Measurements from ENCODE around the gene REXO5. TPM values are rescaled to one million over a fixed set of nuclear protein-coding genes. Genes with fewer than 3 reads are reported as not detected.

REXO5 gene
- total and polyA plus RNA-seq, 2 donors (not counting 1 experiment from before 2014, with no cell fraction given) = 0.42 to 1.3 TPM

DNA sequence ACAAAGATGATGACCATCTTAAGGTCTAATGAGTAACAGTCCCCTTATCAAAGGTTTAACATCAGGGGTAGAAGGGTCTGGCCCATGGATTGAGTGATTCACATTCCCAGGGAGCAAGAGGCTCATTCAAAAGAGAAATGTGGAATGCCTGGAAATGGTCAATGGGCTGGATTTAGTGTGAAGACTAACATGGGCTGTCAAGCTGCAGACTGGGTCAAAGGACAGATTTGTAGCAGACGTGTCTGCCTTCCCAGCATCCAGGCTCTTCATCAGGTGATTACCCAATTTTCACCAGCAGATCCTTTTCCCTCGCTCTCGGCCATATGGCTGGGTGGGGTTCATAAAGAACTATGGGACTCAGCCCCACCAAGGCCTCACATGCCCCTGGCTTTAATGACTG lies 67.0 kb downstream of the REXO5 start:
- H3K4me1 Mint-ChIP-seq = peaks cover 30% of the 10 kb centered on the region

GRCh38 chr16:20874088-20874581 lies 67.8 kb downstream of the REXO5 start:
- POLR2A ChIA-PET = interaction anchor here (0.9 kb wide), 1 partner anchor 26 kb away, joined by 6 read pairs; the partner anchor contains the start of genes DCUN1D3 and LYRM1
- peaks cover 52% of the 10 kb centered on the region for H3K79me2 ChIP-seq (ENCODE audit: control insufficient read depth, insufficient read depth, low read length)
- no peak for ATAC-seq (ENCODE audit: low read depth)

More for the DNA sequence above, 67.0 kb downstream of the REXO5 start:
- Histone ChIP-seq H3K36me3 (replicated peaks in 1 of 2; ENCODE audit: control extremely low read depth in 1 of 2, control insufficient read depth in 1 of 2, extremely low read depth in 1 of 2, insufficient read depth in 2 of 2, low read length in 1 of 2) (peaks cover 0 to 1% of the 10 kb centered on the region in 2 experiments), H2AFZ (ENCODE audit: insufficient read depth, low read depth, low read length, poor library complexity, severe bottlenecking) (no peak overlapping the region), H3K27ac (ENCODE audit: low read length in 2 of 2) (peak overlapping the region; percentile 57 to 62), H4K20me1 (ENCODE audit: control insufficient read depth, insufficient read depth, low read length, poor library complexity, severe bottlenecking) (peaks cover 28% of the 10 kb centered on the region), H3K9ac (ENCODE audit: low read length) (no peak overlapping the region), H3K9me3 (ENCODE audit: control extremely low read depth in 1 of 3, control insufficient read depth in 2 of 3, insufficient read depth in 1 of 3, low read length in 2 of 3) (no peaks in the 10 kb centered on the region), H3K4me1 (ENCODE audit: control insufficient read depth in 2 of 2, insufficient read depth in 2 of 2, low read length in 2 of 2) (peaks cover 26 to 27% of the 10 kb centered on the region in 2 donors), H3K27me3 (replicated peaks in 1 of 4; ENCODE audit: control extremely low read depth in 1 of 4, control insufficient read depth in 3 of 4, insufficient read depth in 4 of 4, low read length in 3 of 4) (no peaks in the 10 kb centered on the region), H3K4me3 (ENCODE audit: control extremely low read depth in 1 of 5, extremely low read depth in 1 of 5, insufficient read depth in 1 of 5, low read depth in 2 of 5, low read length in 4 of 5) (no peak overlapping the region), H3K4me2 (replicated peaks; ENCODE audit: low read depth, low read length, poor library complexity, severe bottlenecking) (peak overlapping the region; percentile 70), H3K79me2 (ENCODE audit: control insufficient read depth, insufficient read depth, low read length) (peaks cover 52% of the 10 kb centered on the region)
- no peaks in the 10 kb centered on the region for H3K27me3 Mint-ChIP-seq
- intact Hi-C loops (cut with micrococcal nuclease) = no loop called here
- ChIA-PET CTCF (interaction anchor here (3.3 kb wide), 1 partner anchor 23 kb away, joined by 46 read pairs; no protein-coding TSS in a partner anchor), POLR2A (no interaction called here)
- no peak for ATAC-seq (ENCODE audit: low read depth)
- TF ChIP-seq, protein P1, sequence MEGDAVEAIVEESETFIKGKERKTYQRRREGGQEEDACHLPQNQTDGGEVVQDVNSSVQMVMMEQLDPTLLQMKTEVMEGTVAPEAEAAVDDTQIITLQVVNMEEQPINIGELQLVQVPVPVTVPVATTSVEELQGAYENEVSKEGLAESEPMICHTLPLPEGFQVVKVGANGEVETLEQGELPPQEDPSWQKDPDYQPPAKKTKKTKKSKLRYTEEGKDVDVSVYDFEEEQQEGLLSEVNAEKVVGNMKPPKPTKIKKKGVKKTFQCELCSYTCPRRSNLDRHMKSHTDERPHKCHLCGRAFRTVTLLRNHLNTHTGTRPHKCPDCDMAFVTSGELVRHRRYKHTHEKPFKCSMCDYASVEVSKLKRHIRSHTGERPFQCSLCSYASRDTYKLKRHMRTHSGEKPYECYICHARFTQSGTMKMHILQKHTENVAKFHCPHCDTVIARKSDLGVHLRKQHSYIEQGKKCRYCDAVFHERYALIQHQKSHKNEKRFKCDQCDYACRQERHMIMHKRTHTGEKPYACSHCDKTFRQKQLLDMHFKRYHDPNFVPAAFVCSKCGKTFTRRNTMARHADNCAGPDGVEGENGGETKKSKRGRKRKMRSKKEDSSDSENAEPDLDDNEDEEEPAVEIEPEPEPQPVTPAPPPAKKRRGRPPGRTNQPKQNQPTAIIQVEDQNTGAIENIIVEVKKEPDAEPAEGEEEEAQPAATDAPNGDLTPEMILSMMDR (IDR thresholded peaks at IDR 0.05) = no peak
- TF ChIP-seq EZH2 (IDR thresholded peaks at IDR 0.05; ENCODE audit: borderline replicate concordance, insufficient read depth, low read depth, low read length, poor library complexity, severe bottlenecking) = no peak
- WGBS (ENCODE audit: insufficient coverage) = 81% methylated on average over 2 of the region's 3 CpGs
- DNase-seq = no peak
- H3K4me3 Mint-ChIP-seq = no peak overlapping the region
- H3K9me3 Mint-ChIP-seq (ENCODE audit: insufficient read depth) = no peaks in the 10 kb centered on the region
- peak overlapping the region; percentile 85 for H3K27ac Mint-ChIP-seq

More at GRCh38 chr16:20874088-20874581, 67.8 kb downstream of the REXO5 start:
- Histone ChIP-seq H3K27me3 (replicated peaks in 1 of 4; ENCODE audit: control extremely low read depth in 1 of 4, control insufficient read depth in 3 of 4, insufficient read depth in 4 of 4, low read length in 3 of 4) (no peaks in the 10 kb centered on the region), H3K27ac (ENCODE audit: low read length in 2 of 2) (peak overlapping the region; percentile 57 to 62), H2AFZ (ENCODE audit: insufficient read depth, low read depth, low read length, poor library complexity, severe bottlenecking) (peak overlapping the region; percentile 13), H3K9ac (ENCODE audit: low read length) (peak overlapping the region; percentile 49), H3K36me3 (replicated peaks in 1 of 2; ENCODE audit: control extremely low read depth in 1 of 2, control insufficient read depth in 1 of 2, extremely low read depth in 1 of 2, insufficient read depth in 2 of 2, low read length in 1 of 2) (peaks cover 0 to 1% of the 10 kb centered on the region in 2 experiments), H3K4me3 (ENCODE audit: control extremely low read depth in 1 of 5, extremely low read depth in 1 of 5, insufficient read depth in 1 of 5, low read depth in 2 of 5, low read length in 4 of 5) (peak overlapping the region in 3 of 5 experiments; percentile 38 to 61 (median 41)), H3K4me2 (replicated peaks; ENCODE audit: low read depth, low read length, poor library complexity, severe bottlenecking) (peak overlapping the region; percentile 70), H3K4me1 (ENCODE audit: control insufficient read depth in 2 of 2, insufficient read depth in 2 of 2, low read length in 2 of 2) (peaks cover 26 to 27% of the 10 kb centered on the region in 2 donors), H3K9me3 (ENCODE audit: control extremely low read depth in 1 of 3, control insufficient read depth in 2 of 3, insufficient read depth in 1 of 3, low read length in 2 of 3) (no peaks in the 10 kb centered on the region), H4K20me1 (ENCODE audit: control insufficient read depth, insufficient read depth, low read length, poor library complexity, severe bottlenecking) (peaks cover 21% of the 10 kb centered on the region)
- peak overlapping the region; percentile 51 for H3K4me3 Mint-ChIP-seq
- TF ChIP-seq, protein P1 (IDR thresholded peaks at IDR 0.05) = no peak
- no peak for TF ChIP-seq EZH2 (IDR thresholded peaks at IDR 0.05; ENCODE audit: borderline replicate concordance, insufficient read depth, low read depth, low read length, poor library complexity, severe bottlenecking)
- peaks cover 31% of the 10 kb centered on the region for H3K4me1 Mint-ChIP-seq
- CTCF ChIA-PET = interaction anchor here (0.9 to 3.3 kb wide), 4 partner anchors 8 to 31 kb away, joined by 3 to 46 read pairs (median 3); no protein-coding TSS in a partner anchor
- H3K27me3 Mint-ChIP-seq = no peaks in the 10 kb centered on the region
- 40% methylated on average over 1 of the region's 4 CpGs for WGBS (ENCODE audit: insufficient coverage)
- peak overlapping the region; percentile 85 for H3K27ac Mint-ChIP-seq
- no peak for DNase-seq
- no peaks in the 10 kb centered on the region for H3K9me3 Mint-ChIP-seq (ENCODE audit: insufficient read depth)
- intact Hi-C loops (cut with micrococcal nuclease) = loop anchor here (1.0 kb wide), 1 partner anchor 30 kb away; no protein-coding TSS in a partner anchor

Measured in B cell (primary cell).